Measurements from ENCODE around the gene MMAB. TPM values are rescaled to one million over a fixed set of nuclear protein-coding genes. Genes with fewer than 3 reads are reported as not detected.

MMAB gene
- total and polyA plus RNA-seq, 2 experiments from 2014 or later = 89.4 to 174 TPM

GRCh38 chr12:109600995-109601394 lies 27.7 kb upstream of the MMAB start:
- H3K36me3 ChIP-seq = no peaks in the 10 kb centered on the region
- H3K4me1 ChIP-seq (ENCODE audit: low read depth) = peaks cover 29% of the 10 kb centered on the region
- H3K27ac ChIP-seq = no peak overlapping the region
- no peak for TF ChIP-seq CTCF (IDR thresholded peaks at IDR 0.05; ENCODE audit: low read depth, low read length)
- DNase-seq (ENCODE audit: low read depth in 1 of 2, low spot score in 1 of 2) = no peak
- no peaks in the 10 kb centered on the region for H3K27me3 ChIP-seq
- H3K4me3 ChIP-seq = no peak overlapping the region
- H3K9me3 ChIP-seq (ENCODE audit: low read depth) = no peaks in the 10 kb centered on the region

GRCh38 chr12:109600481-109600880 lies 27.2 kb upstream of the MMAB start:
- Histone ChIP-seq H3K36me3 (no peaks in the 10 kb centered on the region), H3K27me3 (no peaks in the 10 kb centered on the region), H3K4me3 (no peak overlapping the region), H3K9me3 (ENCODE audit: low read depth) (no peaks in the 10 kb centered on the region), H3K27ac (no peak overlapping the region), H3K4me1 (ENCODE audit: low read depth) (peaks cover 27% of the 10 kb centered on the region)
- DNase-seq (ENCODE audit: low read depth in 1 of 2, low spot score in 1 of 2) = no peak
- TF ChIP-seq CTCF (IDR thresholded peaks at IDR 0.05; ENCODE audit: low read depth, low read length) = no peak

- Histone ChIP-seq H3K4me3 (no peak overlapping the region), H3K9me3 (ENCODE audit: low read depth) (no peaks in the 10 kb centered on the region), H3K27ac (peak overlapping the region; percentile 25), H3K4me1 (ENCODE audit: low read depth) (peaks cover 20% of the 10 kb centered on the region), H3K36me3 (peaks cover 4% of the 10 kb centered on the region), H3K27me3 (no peaks in the 10 kb centered on the region)
- no peak for TF ChIP-seq CTCF (IDR thresholded peaks at IDR 0.05; ENCODE audit: low read depth, low read length)
- DNase-seq (ENCODE audit: low read depth in 1 of 2, low spot score in 1 of 2) = no peak
These were observed 25.8 kb upstream of the MMAB start for GRCh38 chr12:109599087-109599486.

GRCh38 chr12:109598428-109598854 lies 25.1 kb upstream of the MMAB start:
- Histone ChIP-seq H3K27ac (peak overlapping the region; percentile 25), H3K27me3 (no peaks in the 10 kb centered on the region), H3K4me1 (ENCODE audit: low read depth) (peaks cover 20% of the 10 kb centered on the region), H3K36me3 (peaks cover 4% of the 10 kb centered on the region), H3K9me3 (ENCODE audit: low read depth) (no peaks in the 10 kb centered on the region), H3K4me3 (no peak overlapping the region)
- no peak for DNase-seq (ENCODE audit: low read depth in 1 of 2, low spot score in 1 of 2)
- TF ChIP-seq CTCF (IDR thresholded peaks at IDR 0.05; ENCODE audit: low read depth, low read length) = no peak

GRCh38 chr12:109597795-109598427 lies 24.6 kb upstream of the MMAB start:
- Histone ChIP-seq H3K9me3 (ENCODE audit: low read depth) (no peaks in the 10 kb centered on the region), H3K27me3 (no peaks in the 10 kb centered on the region), H3K27ac (peak overlapping the region; percentile 25), H3K36me3 (peaks cover 4% of the 10 kb centered on the region), H3K4me3 (no peak overlapping the region), H3K4me1 (ENCODE audit: low read depth) (peaks cover 26% of the 10 kb centered on the region)
- DNase-seq (ENCODE audit: low read depth in 1 of 2, low spot score in 1 of 2) = peak; percentile 88 to 91
- peak; percentile 98 for TF ChIP-seq CTCF (IDR thresholded peaks at IDR 0.05; ENCODE audit: low read depth, low read length)
